ENCODE results near the gene KIF13A. TPM values are rescaled to one million over a fixed set of nuclear protein-coding genes. Genes with fewer than 3 reads are reported as not detected.

KIF13A gene
- total RNA-seq, 3 donors from 2014 or later (not counting 1 experiment from before 2014, with no cell fraction given): 15.0 to 26.4 (median 19.5) TPM

- DNase-seq: no peak
- no peaks in the 10 kb centered on the region for H3K36me3 ChIP-seq (ENCODE audit: control insufficient read depth, insufficient read depth, low read length)
- no peak for TF ChIP-seq CTCF (IDR thresholded peaks at IDR 0.05)
- no peaks in the 10 kb centered on the region for H3K27me3 ChIP-seq (ENCODE audit: control insufficient read depth, insufficient read depth, low read length)
- Mint-ChIP-seq H3K27me3 (ENCODE audit: low read depth in 2 of 2) (no peaks in the 10 kb centered on the region), H3K36me3 (no peaks in the 10 kb centered on the region), H3K27ac (no peak overlapping the region), H3K9me3 (no peaks in the 10 kb centered on the region), H3K4me1 (no peaks in the 10 kb centered on the region), H3K4me3 (no peak overlapping the region)
- ATAC-seq: no peak
- no peaks in the 10 kb centered on the region for H3K4me1 ChIP-seq (ENCODE audit: control insufficient read depth, insufficient read depth, low read length)
- intact Hi-C loops (cut with micrococcal nuclease): no loop called here
- no peak overlapping the region for H3K4me3 ChIP-seq (ENCODE audit: low read length)
- H3K9me3 ChIP-seq (ENCODE audit: control insufficient read depth, insufficient read depth, low read length): no peaks in the 10 kb centered on the region
- no peak overlapping the region for H3K27ac ChIP-seq (ENCODE audit: low read length)
- 78% methylated on average over 3 of the region's 5 CpGs for WGBS (ENCODE audit: insufficient coverage)
Measured at GRCh38 chr6:18024876-18025275, 37.4 kb upstream of the KIF13A start.

GRCh38 chr6:18023891-18024290 lies 36.5 kb upstream of the KIF13A start:
- ATAC-seq: no peak
- no peaks in the 10 kb centered on the region for H3K9me3 ChIP-seq (ENCODE audit: control insufficient read depth, insufficient read depth, low read length)
- H3K27me3 Mint-ChIP-seq (ENCODE audit: low read depth in 2 of 2): no peaks in the 10 kb centered on the region
- no peaks in the 10 kb centered on the region for H3K9me3 Mint-ChIP-seq
- WGBS (ENCODE audit: insufficient coverage): 94% methylated on average over 4 of the region's 4 CpGs
- no peaks in the 10 kb centered on the region for H3K27me3 ChIP-seq (ENCODE audit: control insufficient read depth, insufficient read depth, low read length)
- H3K4me1 ChIP-seq (ENCODE audit: control insufficient read depth, insufficient read depth, low read length): no peaks in the 10 kb centered on the region
- intact Hi-C loops (cut with micrococcal nuclease): no loop called here
- H3K4me3 Mint-ChIP-seq: no peak overlapping the region
- DNase-seq: no peak
- H3K36me3 ChIP-seq (ENCODE audit: control insufficient read depth, insufficient read depth, low read length): no peaks in the 10 kb centered on the region
- no peaks in the 10 kb centered on the region for H3K36me3 Mint-ChIP-seq
- no peak for TF ChIP-seq CTCF (IDR thresholded peaks at IDR 0.05)
- H3K4me1 Mint-ChIP-seq: no peaks in the 10 kb centered on the region
- H3K27ac Mint-ChIP-seq: no peak overlapping the region
- no peak overlapping the region for H3K27ac ChIP-seq (ENCODE audit: low read length)
- no peak overlapping the region for H3K4me3 ChIP-seq (ENCODE audit: low read length)

DNA sequence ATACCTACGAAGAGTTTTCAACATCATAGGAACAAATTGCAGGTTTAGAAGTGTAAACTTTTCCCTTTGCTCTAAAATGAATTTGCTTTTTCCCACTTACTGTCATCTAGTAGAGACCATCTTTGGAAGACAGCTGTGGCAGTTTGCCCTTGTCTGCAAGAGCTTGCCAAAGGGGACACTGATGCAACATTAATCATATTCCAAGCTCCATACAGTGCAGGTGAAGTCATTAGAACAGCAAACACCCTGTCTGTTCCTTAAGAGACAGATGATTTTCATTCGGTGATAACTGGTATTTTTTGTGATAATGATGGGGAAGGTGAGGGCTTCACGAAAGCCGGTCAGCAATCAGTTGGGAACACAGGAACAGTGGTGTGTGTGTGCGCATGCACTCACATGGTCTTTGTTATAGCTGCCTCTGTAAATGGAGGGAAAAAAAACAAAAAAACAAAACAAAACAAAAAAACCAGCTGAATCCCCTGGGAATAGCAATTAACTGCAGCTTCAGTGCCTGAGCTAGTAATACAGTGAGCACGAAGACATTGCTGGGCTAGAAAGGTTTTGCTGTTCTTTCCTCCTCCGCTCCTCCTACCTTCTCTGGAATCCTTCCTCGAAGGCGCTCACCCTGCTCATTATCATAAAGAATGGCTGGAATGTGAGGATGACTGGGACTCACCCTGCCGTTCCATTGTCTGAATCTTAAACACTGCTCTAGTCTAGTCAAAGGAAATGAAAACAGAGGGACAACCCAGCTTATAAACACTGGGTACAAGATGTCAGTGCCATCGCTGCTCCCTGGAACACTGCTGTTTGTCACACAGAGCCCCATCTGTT lies 35.2 kb upstream of the KIF13A start:
- no peaks in the 10 kb centered on the region for H3K4me1 Mint-ChIP-seq
- no peak for ATAC-seq
- intact Hi-C loops (cut with micrococcal nuclease): no loop called here
- TF ChIP-seq CTCF (IDR thresholded peaks at IDR 0.05): no peak
- H3K9me3 Mint-ChIP-seq: no peaks in the 10 kb centered on the region
- no peaks in the 10 kb centered on the region for H3K36me3 Mint-ChIP-seq
- H3K27me3 Mint-ChIP-seq (ENCODE audit: low read depth in 2 of 2): no peaks in the 10 kb centered on the region
- no peak overlapping the region for H3K27ac Mint-ChIP-seq
- no peaks in the 10 kb centered on the region for H3K4me1 ChIP-seq (ENCODE audit: control insufficient read depth, insufficient read depth, low read length)
- no peaks in the 10 kb centered on the region for H3K9me3 ChIP-seq (ENCODE audit: control insufficient read depth, insufficient read depth, low read length)
- H3K36me3 ChIP-seq (ENCODE audit: control insufficient read depth, insufficient read depth, low read length): no peaks in the 10 kb centered on the region
- no peak overlapping the region for H3K4me3 ChIP-seq (ENCODE audit: low read length)
- 95% methylated on average over 10 of the region's 11 CpGs for WGBS (ENCODE audit: insufficient coverage)
- H3K27ac ChIP-seq (ENCODE audit: low read length): no peak overlapping the region
- no peak for DNase-seq
- no peak overlapping the region for H3K4me3 Mint-ChIP-seq
- H3K27me3 ChIP-seq (ENCODE audit: control insufficient read depth, insufficient read depth, low read length): no peaks in the 10 kb centered on the region

Data from natural killer cell (primary cell).